Measurements from ENCODE around the gene AMHR2.

DNA sequence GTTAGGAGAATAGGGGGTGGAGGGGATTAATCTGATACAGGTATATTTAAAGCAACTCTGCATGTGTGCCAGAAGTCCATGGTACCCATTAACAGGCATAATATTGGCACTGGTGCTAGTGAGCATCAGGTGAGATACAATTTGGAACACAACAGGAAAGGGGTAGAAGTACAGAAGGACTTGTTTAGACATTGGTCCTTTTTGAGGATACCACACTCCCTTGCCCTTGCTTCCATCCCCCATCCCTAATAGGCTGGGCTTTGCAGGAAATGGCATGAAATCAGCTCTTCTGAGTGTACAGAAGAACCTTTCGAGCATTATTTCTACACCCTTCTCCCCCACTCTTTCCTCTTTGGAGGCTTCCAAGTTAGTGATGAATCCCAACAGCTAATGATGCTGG, 44.6 kb downstream of the AMHR2 start:
- TF ChIP-seq, protein P1, sequence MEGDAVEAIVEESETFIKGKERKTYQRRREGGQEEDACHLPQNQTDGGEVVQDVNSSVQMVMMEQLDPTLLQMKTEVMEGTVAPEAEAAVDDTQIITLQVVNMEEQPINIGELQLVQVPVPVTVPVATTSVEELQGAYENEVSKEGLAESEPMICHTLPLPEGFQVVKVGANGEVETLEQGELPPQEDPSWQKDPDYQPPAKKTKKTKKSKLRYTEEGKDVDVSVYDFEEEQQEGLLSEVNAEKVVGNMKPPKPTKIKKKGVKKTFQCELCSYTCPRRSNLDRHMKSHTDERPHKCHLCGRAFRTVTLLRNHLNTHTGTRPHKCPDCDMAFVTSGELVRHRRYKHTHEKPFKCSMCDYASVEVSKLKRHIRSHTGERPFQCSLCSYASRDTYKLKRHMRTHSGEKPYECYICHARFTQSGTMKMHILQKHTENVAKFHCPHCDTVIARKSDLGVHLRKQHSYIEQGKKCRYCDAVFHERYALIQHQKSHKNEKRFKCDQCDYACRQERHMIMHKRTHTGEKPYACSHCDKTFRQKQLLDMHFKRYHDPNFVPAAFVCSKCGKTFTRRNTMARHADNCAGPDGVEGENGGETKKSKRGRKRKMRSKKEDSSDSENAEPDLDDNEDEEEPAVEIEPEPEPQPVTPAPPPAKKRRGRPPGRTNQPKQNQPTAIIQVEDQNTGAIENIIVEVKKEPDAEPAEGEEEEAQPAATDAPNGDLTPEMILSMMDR (IDR thresholded peaks at IDR 0.05), result no peak
- TF ChIP-seq ZFX (IDR thresholded peaks at IDR 0.05; ENCODE audit: borderline replicate concordance), result no peak

Measured in 22Rv1 (cell line).